Neural progenitor cell (in vitro differentiated cells): ENCODE results near the gene GNG14.

Experiments used
- EZH2 ChIP-seq: fragments of 200-600 bp; sonication (generic); IDR thresholded peaks from 2 replicates; pipeline ENCODE4 v1.6.1; 2017; ENCODE audit warnings: antibody characterized with exemption, mild to moderate bottlenecking, moderate library complexity
- EZH2phosphoT487 ChIP-seq: fragments of 200-600 bp; sonication (generic); IDR thresholded peaks from 2 replicates; pipeline ENCODE4 v1.6.1; 2017; ENCODE audit warnings: antibody characterized with exemption
- TF ChIP-seq, protein P1 (sequence below): fragments of 200-600 bp; sonication (generic); IDR thresholded peaks from 2 replicates; pipeline ENCODE4 v1.5.1; 2017; ENCODE audit warnings: antibody characterized with exemption, mild to moderate bottlenecking

DNA sequence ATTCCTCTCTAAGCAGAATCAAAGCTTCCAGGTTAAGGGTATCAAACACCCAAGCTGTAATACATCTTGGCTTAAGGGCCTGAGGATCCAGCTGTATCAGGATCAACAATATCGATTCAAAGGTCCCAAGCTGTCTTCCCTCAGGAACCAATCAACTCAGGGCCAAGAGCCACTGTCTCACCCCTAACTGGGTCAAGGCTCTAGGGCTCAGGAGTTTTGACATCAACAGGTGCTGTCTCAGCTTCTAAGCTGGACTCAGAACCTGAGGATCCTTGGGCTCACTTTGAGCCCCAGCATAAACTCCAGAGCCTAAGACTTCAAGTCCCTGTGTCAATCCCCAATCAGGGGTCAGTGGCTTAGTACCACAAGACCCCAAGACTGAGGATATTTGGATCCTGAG is 7.7 kb downstream of the GNG14 start:
- TF ChIP-seq, protein P1, sequence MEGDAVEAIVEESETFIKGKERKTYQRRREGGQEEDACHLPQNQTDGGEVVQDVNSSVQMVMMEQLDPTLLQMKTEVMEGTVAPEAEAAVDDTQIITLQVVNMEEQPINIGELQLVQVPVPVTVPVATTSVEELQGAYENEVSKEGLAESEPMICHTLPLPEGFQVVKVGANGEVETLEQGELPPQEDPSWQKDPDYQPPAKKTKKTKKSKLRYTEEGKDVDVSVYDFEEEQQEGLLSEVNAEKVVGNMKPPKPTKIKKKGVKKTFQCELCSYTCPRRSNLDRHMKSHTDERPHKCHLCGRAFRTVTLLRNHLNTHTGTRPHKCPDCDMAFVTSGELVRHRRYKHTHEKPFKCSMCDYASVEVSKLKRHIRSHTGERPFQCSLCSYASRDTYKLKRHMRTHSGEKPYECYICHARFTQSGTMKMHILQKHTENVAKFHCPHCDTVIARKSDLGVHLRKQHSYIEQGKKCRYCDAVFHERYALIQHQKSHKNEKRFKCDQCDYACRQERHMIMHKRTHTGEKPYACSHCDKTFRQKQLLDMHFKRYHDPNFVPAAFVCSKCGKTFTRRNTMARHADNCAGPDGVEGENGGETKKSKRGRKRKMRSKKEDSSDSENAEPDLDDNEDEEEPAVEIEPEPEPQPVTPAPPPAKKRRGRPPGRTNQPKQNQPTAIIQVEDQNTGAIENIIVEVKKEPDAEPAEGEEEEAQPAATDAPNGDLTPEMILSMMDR: no peak
- TF ChIP-seq EZH2 (no peak), EZH2phosphoT487 (no peak)
